Neural cell (in vitro differentiated cells): ENCODE data around the gene ETV3L.

ENCODE experiments used
- EP300 ChIP-seq: fragments of 450-650 bp; conservative IDR thresholded peaks from 2 replicates; pipeline ENCODE4 v1.6.1; 2014; ENCODE audit warnings: antibody characterized with exemption, mild to moderate bottlenecking, moderate library complexity; ENCODE audit not compliant: poor library complexity, severe bottlenecking
- MXI1 ChIP-seq: fragments of 450-650 bp; conservative IDR thresholded peaks from 2 replicates; pipeline ENCODE4 v1.6.1; 2014; ENCODE audit warnings: antibody characterized with exemption, mild to moderate bottlenecking; ENCODE audit not compliant: poor library complexity, severe bottlenecking
- POLR2AphosphoS5 ChIP-seq: IDR thresholded peaks from 2 replicates; pipeline ENCODE4 v1.6.1; 2012
- RAD21 ChIP-seq: fragments of 450-650 bp; conservative IDR thresholded peaks from 2 replicates; pipeline ENCODE4 v1.6.1; 2014; ENCODE audit warnings: antibody characterized with exemption, mild to moderate bottlenecking, moderate library complexity
- SMC3 ChIP-seq: fragments of 450-650 bp; conservative IDR thresholded peaks from 2 replicates; pipeline ENCODE4 v1.6.1; 2014; ENCODE audit warnings: antibody characterized with exemption, mild to moderate bottlenecking, moderate library complexity; ENCODE audit not compliant: poor library complexity
- TF ChIP-seq, protein P1 (sequence below): fragments of 450-650 bp; IDR thresholded peaks from 2 replicates; pipeline ENCODE4 v1.5.1; 2014; ENCODE audit warnings: antibody characterized with exemption, mild to moderate bottlenecking, moderate library complexity; ENCODE audit not compliant: poor library complexity, severe bottlenecking

DNA sequence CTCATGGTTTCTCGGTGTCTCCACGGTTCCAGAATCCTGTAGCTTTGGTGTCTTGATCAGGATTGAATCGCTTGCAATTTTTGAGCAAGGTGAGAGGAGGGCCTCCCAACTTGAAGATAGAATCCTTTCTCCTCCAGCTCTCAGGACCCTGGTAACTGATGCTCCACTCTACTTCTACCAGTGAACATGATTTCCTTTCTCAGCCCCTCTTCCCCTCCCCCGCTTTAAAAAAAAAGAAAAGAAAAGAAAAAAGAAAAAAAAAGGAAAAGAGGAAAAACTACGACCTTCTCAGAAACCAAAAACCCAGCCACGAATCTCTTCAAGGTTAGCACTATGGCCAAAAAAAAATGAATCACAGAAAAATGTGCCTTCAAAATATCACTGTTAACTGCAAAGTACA is 55.3 kb downstream of the ETV3L start:
- TF ChIP-seq POLR2AphosphoS5 (no peak), SMC3 (no peak), EP300 (no peak), MXI1 (no peak), RAD21 (no peak)
- TF ChIP-seq, protein P1, sequence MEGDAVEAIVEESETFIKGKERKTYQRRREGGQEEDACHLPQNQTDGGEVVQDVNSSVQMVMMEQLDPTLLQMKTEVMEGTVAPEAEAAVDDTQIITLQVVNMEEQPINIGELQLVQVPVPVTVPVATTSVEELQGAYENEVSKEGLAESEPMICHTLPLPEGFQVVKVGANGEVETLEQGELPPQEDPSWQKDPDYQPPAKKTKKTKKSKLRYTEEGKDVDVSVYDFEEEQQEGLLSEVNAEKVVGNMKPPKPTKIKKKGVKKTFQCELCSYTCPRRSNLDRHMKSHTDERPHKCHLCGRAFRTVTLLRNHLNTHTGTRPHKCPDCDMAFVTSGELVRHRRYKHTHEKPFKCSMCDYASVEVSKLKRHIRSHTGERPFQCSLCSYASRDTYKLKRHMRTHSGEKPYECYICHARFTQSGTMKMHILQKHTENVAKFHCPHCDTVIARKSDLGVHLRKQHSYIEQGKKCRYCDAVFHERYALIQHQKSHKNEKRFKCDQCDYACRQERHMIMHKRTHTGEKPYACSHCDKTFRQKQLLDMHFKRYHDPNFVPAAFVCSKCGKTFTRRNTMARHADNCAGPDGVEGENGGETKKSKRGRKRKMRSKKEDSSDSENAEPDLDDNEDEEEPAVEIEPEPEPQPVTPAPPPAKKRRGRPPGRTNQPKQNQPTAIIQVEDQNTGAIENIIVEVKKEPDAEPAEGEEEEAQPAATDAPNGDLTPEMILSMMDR, result no peak
